HT1080 (cell line): Measurements from ENCODE around the gene BMF. TPM values are rescaled to one million over a fixed set of nuclear protein-coding genes. Genes with fewer than 3 reads are reported as not detected.
A peak's percentile ranks its signal among the peaks of the same experiment; 100 is the strongest.
"Not testable (repeated sequence)": the region's sequence is repeated elsewhere in the genome, so short reads cannot be mapped to it uniquely, and the experiment has no call there.

ENCODE experiments used
- DNase-seq: peaks from one replicate; pipeline ENCODE4 v3.0.0-alpha.2; 2015; ENCODE audit warnings: low read depth
- total RNA-seq: library from RNA; depleted of rRNA; stranded (reverse); fragments of >200 nt; shearing (Covaris generic); gene quantifications from 2 replicates; pipeline ENCODE4 v1.2.3, GENCODE V29; 2014

Gene BMF
- total RNA-seq, 1 experiment from 2014 or later: 0.66 TPM

DNA sequence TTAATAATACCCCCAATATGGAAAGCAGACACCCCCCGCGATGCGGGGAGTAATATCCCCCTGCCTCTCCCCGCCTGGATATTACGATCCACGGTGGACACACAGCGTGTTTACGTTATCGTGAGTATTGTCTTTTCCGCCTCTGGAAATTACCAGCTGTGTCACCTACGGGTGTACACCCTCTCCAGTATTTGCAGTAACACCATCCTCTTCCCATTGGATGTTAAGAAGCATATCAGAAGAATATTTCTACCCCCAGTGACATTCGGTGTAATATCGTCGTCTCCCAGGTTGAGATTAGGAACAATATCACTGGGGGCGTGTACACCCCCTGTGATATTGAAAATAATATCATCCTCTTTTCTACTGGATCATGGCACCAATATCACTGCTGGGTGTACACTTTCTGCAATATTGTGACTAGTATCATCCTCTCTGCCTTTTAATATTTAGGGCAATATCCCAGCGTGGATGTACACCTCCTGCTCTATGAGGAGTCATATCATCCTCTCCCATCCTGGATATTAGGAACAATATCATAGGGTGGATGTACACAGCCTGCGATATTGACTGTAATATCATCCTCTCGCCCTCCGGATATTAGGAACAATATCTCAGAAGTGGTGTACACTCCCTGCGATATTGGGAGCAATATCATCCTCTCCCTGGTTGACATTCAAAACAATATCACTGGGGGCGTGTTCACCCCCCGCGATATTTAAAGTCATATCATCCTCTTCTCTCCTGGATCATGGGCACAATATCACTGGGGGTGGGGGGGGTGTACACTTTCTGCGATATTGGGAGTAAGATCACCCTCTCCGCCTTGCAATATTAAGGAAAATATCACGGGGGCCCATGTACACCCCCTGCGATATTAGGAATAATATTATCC is 20.3 kb upstream of the BMF start:
- DNase-seq: no peak

DNA sequence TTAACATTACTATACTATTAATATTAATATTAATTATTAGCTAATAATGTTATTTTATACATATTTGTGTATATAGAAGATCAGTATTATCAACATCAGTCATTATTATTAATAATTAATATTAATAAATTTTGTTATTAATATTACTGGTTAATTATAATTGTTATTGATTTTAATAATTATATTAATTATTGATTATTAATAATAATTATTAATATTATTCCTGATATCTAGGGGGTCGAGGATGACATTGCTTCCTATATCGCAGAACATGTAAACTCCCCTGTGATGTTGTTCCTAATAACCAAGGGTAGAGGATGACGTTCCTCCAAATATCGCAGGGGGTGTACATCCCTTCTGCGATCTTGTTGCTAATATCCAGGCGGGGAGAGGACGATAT is 17.3 kb upstream of the BMF start:
- no peak for DNase-seq

DNA sequence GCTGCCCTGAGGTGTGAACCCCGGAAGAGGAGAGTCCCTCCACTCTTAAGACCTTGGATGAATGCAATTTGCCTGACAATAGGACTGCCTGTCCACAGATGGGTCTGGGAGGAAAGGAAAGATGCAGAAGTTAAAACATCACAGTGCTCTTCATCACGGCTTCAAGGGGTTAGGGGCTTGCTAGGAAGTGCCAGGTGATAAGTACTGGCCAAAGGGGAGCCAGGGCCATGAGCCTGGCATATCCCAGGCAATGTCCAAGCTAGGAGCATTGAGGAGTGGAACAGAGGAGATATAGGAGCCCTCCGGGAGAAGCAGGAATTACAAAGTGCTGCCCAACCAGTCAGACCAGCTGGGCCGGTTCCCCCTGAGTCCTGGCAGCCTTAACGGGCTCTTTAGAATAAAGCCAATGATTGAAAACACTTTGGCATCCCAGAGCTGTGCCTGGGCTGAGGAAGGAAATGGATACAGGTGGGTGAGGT is 16.2 kb upstream of the BMF start:
- DNase-seq: not testable (repeated sequence)

DNA sequence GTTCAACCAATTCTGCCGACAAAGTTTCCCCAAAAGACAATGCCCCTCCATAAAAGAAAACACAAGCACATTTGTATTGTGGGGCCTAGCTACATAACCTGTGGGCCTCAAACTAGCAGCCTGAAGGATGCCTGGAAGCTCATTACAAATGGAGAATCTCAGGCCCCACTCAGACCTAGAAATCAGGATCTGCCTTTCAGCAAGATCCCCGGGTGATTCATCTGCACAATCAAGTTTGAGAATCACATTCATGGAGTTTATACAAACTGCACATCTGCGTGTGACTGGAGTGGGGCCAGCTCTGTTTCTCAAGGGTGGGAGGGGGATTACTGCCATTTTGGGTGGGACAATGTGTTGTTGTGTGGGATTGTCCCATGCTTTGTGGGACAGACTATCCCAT is 15.7 kb upstream of the BMF start:
- DNase-seq: not testable (repeated sequence)

DNA sequence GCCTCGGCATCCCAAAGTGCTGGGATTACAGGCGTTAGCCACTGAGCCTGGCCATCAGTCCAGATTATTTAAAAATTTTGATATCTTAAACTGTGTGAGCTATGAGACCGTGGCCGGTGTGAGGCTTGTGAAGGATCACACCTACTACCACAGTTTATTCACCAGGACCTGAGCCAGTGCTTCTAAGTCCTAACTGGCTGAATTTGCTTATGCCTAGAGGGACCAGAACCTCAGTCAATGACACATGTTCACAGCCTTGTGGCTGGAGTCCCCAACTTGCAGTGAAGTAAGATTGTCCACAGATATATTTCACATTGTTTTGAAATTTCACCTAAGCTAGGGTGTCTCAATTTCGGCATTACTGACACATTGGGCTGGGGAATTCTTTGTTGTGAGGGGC is 15.2 kb upstream of the BMF start:
- not testable (repeated sequence) for DNase-seq

DNA sequence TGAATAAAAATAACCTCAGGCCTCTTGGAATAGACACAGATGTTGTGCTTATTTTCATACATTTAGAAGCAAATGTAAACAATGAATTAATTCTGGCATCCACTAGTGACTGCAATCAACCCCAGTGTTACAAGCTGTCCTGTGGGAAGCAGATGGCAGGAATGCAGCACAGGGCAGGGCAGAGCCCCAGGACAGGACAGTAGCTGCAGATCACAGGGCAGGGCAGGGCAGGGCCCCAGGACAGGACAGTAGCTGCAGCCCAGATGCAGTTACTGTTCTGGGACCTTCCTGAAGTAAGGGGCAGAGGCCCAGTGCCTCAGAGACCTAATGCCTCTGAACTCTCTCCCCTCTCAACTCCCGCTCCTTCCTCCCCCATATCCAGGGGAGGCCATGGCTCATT is 14.3 kb upstream of the BMF start:
- DNase-seq: not testable (repeated sequence)

DNA sequence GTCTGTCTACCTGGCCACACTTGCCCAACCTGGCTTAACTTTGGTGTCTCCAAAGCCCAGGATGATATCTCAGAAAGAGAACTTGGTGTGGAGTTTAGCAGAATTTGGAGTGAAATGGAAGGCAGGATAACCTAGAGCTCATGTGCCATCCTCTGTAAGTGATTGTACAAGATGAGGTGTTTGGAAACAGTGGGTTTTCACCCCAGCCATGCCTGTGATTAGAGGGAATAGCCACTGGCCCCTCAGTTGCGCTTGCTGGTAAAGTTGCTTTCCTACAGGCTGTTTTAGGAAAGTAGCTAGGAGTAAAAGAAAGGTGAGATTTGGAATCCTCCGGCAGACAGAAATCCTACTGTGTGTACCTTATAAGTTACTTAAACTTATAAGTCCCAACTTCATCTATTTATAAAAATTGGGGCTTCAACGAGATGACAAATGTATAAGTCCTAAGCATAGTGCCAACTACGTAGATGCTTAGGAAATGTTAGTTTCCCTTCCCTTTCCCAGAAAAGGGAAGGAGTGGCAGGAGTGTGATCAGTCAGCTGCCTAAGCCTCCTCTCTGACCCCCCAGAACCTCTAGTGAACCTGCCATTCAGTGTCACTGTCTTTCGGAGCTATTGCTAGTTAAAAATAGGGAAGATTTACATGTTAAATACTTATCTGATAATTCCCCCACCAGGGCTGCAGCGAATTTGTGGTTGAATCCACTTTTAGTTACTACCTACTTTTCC is 13.4 kb upstream of the BMF start:
- no peak for DNase-seq

DNA sequence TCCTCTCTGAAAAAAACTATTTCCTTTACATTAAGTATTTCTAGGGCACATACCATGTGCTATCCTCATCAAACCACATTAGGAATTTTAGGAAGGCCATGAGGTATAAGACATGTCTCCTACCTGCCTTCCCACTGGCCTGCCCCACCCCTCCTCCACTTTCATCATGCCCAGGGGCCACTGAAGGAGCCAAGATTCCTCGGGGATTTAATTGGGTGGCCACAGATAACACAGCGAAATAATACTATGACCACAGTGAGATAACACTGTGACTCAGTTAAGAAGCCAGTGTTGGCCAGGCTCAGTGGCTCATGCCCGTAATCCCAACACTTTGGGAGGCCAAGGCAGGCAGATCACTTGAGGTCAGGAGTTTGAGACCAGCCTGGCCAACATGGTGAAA is 9.8 kb upstream of the BMF start:
- DNase-seq: no peak

DNA sequence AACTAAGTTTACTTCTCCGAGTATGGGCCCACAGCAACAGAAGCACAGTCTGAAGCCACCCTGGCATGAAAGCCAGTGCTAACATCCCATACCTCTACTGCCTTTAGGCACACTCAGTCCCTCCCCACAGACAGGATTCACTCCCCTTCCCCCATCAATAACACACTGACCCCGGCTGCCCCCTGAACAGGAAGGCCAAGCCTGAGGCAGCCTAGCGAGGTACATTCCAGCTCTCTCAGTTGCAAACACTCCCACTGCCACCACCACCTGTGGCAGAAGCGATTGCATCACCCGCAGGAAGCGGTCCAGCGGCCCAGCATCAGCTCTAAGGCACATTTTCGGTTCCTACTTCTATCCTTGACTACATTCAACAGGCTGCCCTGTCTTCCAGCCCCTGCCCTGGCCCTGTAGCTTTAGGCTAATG is 7.0 kb upstream of the BMF start:
- DNase-seq: peak; percentile 33

DNA sequence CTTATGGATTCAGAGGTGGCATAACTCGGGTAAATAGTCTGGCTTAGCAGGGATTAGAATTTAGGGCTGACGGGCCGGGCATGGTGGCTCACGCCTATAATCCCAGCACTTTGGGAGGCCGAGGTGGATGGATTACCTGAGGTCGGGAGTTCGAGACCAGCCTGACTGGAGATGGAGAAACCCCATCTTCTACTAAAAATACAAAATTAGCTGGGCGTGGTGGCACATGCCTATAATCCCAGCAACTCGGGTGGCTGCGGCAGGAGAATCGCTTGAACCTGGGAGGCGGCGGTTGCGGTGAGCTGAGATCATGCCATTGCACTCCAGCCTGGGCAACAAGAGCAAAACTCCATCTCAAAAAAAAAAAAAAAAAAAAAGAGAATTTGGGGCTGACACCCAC is 6.4 kb upstream of the BMF start:
- not testable (repeated sequence) for DNase-seq

DNA sequence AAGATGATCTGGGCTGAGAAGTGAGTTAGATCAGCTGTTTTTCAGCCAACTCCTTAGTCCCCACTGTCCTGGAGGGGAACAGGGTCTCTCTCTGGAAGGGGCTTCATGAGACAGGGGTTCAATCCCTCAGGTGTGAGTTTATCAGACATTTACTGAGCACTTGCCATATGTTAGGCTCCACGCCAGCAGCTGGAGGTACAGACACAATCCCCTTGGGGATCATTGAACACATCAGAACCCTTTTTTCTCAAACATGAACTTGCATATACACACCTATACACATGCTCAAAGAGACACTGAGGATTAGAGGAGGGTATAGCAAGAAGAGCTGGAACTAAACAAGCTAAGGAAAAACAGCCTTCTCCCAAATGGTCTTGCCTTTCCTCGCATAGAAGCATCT is 5.5 kb upstream of the BMF start:
- no peak for DNase-seq

DNA sequence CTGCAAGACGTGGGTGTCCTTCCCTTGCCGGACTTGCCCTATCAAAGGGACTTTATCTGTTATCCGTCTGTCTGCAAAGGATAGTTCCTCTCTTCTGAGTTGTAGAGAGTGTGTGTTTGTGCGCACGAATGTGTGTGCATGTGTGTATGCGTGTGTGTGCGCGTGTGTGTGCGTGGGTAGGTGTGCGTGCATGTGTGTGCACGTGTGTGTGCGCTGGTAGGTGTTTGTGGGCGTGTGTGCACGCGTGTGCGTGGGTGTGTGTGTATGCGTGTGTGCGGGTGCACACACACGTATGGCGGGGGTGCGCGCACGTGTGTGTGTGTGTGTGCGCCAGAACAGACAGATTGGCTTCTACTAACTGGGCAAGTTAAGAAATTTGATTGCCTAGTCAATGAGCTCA is 4.1 kb upstream of the BMF start:
- no peak for DNase-seq

DNA sequence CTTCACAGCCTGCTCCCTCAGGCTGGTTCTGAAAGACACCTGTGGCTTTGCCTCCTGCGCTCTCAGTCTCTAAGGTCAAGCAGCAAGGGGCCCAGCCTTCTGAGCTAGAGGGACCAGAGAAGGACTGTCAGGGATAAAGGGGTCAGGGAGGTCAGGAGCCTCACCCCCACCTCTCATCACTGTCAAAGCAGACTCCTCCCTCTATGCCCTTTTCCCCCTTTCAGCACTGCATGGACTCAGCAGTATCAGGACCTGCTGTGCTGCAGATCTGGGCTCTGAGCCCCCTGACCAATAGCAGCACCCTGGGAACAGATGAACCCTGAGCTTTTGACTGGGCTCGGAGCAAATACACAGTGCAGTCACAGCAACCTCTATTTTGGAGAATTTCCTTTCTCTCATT is 3.2 kb upstream of the BMF start:
- no peak for DNase-seq

DNA sequence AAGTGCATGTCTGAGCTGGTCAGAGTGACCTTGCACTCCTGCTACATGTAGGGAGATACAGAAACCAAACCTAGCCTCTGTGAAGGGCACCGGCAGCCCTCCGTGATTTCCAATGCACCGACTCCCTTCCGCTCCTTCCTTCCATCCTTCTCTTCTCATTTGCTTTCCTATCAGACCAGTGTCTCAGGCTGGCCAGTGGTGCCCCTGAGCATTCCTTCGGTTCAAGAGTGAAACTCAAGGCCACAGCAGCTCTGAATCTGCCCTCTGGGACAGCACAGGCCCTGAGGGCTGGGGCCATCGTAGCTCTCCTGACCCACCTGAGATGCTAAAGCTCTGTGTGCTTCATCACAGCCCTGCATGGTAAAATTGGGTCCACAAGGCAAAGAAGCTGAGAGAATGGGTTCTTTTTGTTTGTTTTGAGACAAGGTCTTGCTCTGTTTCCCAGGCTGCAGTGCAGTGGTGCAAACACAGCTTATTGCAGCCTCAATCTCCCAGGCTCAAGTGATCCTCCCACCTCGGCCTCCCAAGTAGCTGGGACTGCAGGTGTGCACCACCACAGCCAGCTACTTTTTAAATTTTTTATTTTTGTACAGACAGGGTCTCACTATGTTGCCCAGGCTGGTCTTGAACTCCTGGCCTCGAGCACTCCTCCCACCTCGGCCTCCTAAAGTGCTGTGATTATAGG is 2.3 kb upstream of the BMF start:
- no peak for DNase-seq

DNA sequence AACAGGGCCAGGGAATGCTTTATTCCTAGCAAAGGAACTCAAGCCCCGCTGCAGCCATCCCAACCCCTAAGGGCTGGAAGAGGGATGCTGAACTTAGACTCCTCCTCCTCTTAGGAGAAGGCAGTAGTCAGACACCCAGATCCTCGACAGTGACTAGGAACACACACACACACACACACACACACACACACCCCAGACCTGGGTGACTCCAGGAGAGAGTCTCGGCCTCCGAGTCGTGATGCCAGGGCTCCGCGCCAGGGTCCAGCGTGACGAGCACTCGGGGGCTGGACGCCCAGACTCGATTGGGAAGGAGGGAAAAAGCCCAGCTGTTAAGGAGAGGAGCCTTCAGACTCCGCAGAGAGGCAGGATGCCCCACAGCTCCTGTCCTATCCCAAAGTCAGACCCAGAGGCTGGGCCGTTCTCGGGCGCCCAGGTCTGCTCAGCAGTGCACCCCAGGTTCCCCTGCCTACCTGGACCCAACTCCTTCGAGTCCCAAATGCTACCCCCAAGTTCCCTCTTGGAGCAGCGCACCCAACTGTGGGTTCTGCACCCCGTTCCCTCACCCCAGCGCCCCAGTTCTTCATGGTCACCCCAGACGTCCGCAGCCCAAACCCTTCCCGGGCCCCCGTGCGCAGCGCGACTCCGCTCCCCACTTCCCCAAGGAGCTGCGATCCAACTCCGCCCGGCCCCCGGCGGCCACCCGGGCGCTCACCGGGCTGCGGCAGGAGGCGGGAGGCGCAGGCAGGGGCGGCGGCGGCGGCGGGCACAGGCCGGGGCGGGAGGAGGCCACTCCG is 421 bp downstream of the BMF start:
- DNase-seq: peak; percentile 31

DNA sequence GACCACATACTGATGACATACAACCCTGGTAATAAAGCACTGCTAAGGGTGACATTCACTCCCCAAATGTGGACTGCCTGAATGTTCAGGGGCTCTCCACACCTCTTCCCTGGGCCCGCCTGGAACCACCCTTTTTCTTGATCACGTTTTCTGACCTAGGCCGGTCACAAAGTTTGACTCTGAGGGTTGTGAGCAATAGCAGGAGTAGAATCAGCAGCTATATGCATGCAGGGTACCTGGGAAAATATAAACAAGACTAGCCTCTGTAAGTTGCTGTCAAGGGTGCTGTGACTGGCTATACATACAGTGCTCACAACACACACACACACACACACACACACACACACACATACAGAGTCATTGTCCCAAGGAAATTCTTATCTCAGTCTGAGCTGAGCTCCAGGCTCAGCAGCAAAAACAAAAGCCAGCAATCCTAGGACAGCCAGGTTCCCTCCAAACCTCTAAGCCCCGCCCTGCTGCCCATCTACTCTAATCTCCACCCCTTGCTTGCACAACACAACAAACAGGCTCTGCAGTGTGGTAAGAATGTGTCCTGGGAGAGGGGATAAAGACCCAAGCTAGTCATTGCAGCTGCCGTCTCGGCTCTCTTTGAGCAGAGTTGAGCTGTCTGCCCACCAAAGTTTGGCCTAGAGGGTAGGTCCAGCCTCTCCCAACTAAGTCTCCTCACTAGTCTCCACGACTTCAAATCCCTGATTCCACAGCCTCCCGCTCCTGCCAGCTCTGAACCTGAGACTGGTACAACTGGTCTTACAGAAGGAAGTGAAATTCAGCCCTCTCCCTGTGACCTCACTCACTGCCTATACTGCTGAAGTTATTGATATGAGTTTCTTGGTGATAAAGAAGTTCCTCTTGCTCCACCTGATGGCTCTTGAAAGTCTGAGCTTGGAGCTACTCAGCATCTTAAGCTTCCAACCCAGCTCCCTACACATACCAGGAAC is 2.2 kb downstream of the BMF start:
- DNase-seq: peak; percentile 31

DNA sequence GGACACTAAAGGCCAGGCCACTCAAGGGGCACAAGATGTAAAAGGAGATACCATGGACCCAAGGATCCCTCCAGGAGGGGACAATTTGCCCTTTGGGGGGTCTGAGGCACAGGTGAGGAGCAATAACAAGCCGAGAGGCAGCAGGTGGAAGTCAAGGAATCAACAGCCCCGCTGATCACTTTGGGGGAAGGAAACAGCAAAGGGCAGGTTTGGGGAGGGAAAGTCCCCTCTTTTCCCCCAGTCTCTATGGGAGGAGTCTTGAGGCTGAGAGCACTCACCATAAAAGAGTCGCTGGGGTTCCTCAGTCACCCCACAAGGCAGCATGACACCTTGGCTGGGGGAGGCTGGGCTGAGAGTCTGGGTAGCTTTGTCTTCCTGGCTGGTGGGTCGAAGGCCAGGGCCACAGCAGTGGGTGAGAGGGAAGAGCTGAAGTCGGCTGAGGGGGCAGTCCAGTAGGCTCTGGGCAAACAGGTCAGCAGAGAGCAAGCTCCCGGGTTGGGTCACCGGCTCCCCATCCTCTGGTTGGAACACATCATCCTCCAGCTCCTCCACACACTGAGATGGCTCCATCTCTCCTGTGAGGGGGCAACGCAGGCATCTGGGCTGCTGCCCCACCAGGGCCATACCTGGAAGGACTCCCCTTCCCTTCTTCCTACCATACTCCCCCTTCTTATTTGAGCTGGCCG is 3.0 kb downstream of the BMF start:
- no peak for DNase-seq

DNA sequence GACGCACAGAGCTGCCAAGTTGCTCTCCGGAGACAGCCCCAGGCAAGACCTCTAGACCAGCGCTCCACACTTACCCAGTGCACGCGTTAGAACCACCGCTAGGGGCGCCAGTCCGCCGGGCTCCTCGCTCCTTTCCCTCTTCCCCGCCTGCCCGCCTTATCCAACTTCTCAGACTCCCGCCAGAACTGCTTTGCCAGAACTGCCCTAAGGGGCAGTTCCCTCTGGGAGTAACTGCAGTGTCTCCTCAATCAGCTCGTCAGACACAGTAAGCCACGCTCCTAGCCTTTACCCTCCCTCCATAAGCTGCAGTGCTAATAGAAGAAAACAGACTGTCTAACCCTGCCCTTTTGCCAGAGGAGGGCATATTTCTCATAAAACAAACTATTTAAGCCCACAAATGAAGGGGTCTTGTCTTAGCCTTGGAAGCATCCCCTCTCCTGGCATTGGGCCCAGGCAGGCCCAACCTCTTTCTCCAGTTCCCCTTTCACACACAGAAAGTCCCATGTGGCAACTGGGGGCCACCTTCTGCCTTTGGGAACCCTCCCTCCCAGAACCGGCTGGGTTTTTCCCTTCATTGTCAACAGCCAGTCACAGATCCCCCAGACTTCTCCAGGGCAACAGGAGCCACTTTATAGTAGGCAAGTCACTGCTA is 3.7 kb downstream of the BMF start:
- peak; percentile 84 for DNase-seq
